ENCODE results near the gene ASZ1.

DNA sequence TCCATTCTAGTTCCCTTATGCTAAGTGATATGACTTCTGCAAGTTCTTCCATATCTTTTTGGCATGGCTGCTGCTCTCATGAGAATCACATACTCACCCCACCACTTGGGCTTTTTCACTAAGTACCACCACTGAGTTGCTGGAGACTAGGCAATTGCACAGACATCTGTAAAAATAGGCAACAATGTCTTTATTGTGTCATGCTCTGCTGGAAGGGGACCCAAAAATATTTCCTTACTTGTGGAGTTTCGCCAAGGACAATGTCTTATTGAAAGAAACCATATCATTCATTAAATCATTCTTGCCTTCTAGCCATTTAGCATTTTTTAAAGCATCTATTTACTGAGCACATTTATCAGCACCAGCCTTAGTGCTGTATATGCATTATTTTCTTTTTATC is 17.4 kb upstream of the ASZ1 start:
- TF ChIP-seq CTCF (IDR thresholded peaks at IDR 0.05; ENCODE audit: insufficient read depth, low read length) (no peak), SPI1 (IDR thresholded peaks at IDR 0.05; ENCODE audit: borderline replicate concordance, low read depth) (no peak), POLR2AphosphoS5 (IDR thresholded peaks at IDR 0.05; ENCODE audit: low read depth) (no peak), REST (IDR thresholded peaks at IDR 0.05; ENCODE audit: insufficient replicate concordance, low read depth) (no peak)

All from HL-60 (cell line).